ENCODE measurements around the gene SKAP1.
A peak's percentile ranks its signal among the peaks of the same experiment; 100 is the strongest.
"Not testable (repeated sequence)": the region's sequence is repeated elsewhere in the genome, so short reads cannot be mapped to it uniquely, and the experiment has no call there.

SKAP1 gene

DNA sequence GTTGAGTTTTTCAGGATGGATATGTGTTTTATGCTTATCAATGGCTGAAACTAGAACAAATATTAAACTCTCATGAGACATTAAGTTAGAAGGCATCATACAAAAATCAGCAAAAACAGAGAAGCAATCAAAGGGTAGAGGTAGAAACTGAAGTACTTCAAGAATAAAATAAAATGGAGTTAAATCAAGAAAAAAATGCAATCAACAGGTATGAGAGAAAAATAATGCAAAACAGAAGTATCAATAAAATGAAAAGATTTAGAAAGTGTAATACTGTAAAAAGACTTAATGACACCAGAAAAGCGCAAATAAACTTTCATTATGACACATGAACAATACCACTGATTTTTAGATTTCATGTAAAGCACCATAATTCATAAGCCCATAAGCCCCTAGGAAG, 112.3 kb downstream of the SKAP1 start:
- no peak for DNase-seq (ENCODE audit: low read depth)

DNA sequence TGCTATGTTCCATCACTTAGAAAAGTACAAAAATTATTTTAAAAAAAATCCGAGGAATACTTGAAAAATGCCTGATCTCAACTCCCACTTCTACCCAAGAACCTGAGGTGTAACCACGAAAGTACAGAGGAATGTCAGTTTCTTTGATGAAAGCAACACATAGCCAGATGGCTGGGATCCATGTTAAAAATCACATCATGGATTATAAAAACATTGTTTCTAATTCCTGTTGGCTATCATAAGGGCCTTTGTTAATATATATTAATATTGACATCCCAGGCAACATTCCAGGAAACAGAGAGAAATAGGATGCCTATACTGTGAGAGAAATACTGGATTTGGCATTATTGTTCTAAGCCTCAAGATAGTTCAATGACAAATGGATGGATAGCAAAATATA, 115.3 kb downstream of the SKAP1 start:
- DNase-seq (ENCODE audit: low read depth), result no peak

DNA sequence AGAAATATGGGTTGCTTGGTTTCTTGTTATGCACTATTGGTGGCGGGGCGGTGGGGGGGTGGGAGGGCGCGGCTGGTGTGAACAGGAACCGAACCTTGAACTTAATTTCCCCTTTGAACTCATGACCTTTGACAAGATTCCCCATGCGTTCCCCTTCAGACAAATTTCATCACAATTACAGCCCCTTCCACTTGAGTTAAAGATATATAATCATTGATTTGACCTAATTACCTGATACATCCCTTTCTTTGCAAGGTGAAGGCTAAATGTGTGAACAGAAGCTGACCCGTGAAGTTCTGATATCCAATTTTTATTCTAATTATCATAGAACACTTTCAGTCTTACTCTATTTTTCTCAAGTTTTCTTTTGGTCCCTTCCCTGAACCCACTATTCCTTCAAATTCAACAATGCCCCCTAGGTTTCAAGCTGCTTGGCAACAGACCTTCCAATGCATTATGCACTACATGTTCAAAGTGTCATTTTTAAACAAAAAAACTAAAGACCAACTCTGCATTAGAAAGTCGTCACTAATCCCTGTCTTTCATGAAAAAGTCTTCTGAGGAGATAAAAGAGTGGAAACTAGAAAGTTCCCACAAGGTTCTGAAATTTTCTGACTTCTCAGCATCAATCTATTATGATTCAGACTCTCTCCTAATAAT, 116.8 kb downstream of the SKAP1 start:
- DNase-seq (ENCODE audit: low read depth), result no peak

DNA sequence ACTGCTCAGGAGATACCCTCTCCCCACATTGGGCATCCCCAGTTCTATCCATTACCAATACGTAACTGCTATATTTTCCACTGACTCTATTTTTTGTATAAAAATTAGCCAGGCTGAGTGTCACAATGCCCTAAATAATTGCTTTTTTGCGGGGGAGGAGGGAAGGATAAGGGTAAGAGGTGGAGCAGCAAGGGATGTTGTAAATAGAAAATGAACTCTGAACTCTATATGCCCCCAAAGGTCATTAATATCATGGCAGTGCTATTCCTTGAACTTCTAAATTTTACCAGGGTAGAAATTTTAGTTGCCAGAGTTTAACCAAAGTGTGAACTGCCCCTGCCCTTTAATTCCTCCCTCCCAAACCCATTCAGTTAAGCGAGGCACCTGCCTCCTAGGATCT, 118.7 kb downstream of the SKAP1 start:
- no peak for DNase-seq (ENCODE audit: low read depth)

DNA sequence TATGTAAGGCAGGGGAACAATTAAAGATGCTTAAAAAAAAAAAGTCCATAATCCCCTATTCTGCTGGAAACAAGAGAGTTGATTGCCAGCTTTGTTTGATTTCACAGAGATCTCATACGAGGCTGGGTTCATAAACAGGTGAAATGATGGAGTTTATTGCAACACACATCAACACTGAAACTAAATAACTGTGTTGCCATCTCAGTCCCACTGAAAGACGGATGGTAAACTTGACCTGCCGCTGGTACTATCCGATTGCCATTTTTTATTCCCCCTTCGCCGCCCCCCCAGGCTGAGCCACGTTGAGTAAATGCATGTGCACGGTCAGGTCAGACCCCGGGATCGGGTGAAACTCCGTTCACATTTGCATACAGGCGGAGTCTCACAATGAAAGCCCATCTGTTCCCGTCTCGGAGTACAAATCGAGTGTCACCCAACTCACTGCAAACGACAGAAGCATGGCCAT, 119.2 kb downstream of the SKAP1 start:
- DNase-seq (ENCODE audit: low read depth), result no peak

DNA sequence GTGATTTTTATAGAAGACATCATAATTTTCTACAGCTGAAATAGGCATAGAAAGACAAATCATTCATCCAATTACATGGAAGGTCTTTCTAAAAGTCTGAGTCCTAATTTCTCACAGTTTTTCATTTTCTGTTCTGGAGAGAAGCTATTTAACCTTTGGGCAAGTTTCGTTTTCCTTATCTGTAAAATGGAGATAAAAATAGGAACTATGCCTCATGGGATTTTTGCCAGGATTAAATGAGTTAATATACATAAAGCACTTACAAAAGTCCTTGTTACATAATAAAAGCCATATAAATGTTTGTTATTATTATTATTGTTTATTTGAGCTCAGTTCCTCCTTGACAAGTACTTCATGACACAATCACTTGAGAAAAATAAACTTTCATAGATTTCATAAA, 121.4 kb downstream of the SKAP1 start:
- no peak for DNase-seq (ENCODE audit: low read depth)

DNA sequence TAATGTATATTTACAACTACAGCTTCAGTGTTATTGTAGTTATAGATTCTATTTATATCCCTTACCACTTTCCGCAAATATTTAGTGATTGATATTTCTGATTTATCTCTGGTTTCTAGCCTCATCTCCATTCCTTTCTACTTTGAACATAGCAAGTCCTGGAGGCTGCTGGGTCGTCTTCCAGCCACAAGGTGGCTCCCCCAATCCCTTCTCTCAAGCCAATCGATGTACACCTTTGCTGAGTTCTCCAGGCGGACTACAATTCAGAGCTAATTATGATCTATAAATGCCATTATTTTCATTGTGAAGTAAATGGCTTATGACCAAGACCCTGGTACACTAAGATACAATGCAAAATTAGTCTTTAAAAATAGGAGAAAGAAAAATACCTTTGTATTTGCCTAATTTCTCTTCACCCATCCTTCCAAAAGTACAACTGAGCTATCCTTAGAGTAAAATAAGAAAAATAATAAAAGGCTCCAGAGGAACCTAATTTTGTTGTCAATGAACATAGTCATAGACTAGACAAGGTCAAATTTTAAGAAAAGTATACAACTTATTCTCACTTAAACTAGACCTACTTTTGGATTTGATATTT, 122.1 kb downstream of the SKAP1 start:
- peak; percentile 10 for DNase-seq (ENCODE audit: low read depth)

DNA sequence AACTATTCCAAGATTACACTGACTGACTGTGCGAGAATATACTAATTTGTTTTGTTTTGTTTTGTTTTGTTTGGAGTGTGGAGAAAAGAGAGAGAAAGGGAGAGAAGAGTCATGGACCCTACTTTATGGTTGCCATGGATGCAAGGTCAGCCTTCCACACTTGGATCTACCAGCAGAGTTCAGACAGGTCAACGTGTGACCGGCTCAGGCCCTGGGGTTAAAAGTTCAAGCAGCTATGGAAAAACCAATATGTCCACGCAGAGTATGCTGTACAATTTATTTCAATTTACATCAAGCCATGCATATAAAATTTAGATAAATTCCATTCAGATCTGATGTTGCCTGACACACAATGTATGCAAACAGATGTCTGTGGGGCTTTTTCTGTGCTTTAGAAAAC, 122.8 kb downstream of the SKAP1 start:
- no peak for DNase-seq (ENCODE audit: low read depth)

DNA sequence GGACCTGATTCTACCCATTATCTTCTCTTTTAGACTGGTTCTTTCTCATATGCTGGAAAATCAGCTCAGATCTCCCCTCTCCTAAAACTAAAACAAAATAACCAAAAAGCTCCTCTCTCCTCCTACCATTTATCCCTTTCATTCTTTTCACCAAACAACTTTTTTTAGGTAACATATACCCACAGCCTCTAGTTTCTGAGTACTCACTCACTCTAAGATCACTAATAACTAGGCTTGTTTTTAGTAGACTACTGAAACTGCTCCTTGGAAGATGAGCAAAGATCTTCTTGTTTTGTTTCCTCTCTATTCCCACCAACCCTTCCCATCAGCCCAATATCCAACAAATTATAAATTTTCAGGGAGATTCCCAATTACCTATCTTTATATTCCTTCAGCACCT, 129.0 kb downstream of the SKAP1 start:
- DNase-seq (ENCODE audit: low read depth), result no peak

DNA sequence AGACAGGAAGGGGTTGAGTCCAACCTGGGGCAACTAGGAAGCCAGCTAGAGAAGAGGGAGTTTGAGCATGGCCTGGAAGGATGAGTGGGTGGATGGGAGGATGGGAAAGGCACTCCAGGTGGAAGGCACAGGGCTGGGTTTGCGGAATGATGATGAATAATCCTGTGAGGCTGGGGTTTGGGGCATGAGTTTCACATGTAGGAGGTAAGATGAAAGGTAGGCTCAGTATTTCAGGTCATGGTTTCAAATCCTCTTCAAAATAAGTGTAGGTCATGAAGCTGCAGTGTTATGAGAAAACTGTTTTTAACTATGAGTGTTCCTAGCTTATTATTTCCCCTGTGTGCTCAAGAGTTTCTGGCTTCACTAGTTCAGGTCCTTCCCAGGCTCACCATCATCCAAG, 130.3 kb downstream of the SKAP1 start:
- no peak for DNase-seq (ENCODE audit: low read depth)

DNA sequence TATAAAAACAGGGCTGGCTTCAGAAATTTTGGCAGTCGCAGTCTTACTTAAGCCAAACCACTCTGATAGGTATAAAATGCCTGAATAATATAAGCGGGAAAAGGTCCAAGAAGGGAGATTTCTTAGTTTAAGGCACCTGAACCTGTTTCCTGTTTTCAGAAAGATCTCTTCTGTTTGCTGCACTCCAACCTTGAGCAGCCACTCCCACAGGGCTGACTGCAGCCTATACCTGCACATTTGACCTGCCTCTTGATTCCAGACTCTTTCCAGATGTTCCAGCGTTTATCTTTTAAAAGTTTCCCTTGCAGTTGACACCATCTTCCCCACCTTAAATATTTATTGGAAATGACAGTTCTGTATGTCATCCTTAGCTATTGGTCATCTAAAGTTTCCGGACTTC, 132.2 kb downstream of the SKAP1 start:
- DNase-seq (ENCODE audit: low read depth), result no peak

DNA sequence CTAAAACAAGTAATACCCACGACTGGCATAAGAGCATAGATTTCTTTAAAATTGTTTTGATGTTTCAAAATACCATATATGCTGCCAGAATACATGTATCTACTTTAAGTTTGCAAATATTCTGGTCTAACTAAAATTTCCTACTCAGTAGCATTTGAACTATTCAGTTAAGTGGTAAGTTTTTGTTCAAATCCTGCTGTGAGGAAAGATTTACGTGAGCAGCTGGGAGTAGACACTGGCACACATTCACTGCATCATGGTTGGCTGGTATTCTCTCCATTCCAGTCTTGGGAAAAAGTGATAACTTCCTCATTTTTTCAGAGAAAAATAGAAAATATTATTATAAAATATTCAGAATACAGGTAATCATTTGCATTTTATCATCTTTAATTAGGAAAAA, 133.6 kb downstream of the SKAP1 start:
- DNase-seq (ENCODE audit: low read depth), result no peak

DNA sequence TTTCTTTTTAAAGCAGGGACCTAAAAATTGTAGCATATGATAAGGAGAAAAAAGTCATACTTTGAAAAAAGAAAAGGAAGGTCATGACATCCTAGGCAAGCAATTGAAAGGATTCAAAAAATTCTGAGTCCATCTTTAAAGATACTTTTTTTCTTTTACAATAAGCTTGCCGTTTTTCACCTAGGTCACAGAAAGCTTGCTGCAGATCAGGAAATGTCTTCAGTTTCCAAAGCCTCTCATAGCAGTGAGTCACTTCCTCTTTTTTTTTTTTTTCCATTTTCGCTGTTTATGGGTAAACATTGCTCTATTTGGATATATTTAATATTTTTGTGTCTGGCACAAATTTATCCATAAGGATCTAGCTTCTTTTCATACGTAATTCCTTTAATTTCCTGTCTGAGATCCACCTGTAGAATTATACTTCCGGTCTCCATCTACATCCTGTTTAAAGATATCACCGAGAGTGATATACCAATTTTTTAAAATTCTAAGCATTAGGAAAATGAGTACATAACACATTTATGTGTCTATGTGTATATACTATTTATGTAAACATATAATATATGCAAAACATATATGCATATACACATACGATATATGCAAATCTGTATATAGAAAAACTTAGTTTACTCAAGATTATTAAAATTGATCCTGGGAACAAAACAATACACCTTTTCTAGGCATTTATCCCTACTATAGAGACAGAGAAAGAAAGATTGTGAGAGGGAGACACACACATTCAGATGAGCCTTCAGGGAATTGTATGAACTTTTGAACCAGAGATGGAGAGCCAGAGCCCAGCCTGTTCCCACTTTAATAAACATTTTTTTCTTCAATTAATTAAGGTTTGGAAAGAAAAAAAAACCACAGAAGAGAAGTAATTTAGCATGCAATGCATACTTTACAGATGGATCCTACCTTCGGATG, 134.4 kb downstream of the SKAP1 start:
- DNase-seq (ENCODE audit: low read depth), result no peak

DNA sequence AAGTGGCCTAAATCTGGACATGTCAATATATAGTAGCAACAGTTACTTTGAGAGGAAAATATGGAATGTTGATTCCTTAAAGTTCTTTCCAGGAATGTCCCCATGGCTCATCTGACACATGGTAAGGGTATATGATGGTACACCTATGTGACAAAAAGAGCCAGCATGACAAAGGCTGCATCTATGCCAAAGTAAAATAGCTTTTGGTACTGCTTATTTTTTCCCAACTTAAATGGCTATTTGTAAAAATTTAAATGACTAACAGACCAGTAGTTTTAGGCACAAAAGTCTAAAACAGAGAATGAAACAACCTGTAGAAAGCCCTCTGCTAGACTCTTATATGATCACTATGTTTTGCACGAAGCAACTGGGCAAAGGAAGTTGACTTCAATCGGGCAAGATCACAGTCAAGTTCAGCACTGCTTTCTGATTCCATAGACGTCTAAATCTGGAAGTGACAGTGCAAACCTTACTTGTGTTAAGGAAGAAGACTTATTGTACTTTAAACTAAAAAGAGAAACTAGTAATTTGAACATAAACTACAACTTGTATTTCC, 135.1 kb downstream of the SKAP1 start:
- no peak for DNase-seq (ENCODE audit: low read depth)

DNA sequence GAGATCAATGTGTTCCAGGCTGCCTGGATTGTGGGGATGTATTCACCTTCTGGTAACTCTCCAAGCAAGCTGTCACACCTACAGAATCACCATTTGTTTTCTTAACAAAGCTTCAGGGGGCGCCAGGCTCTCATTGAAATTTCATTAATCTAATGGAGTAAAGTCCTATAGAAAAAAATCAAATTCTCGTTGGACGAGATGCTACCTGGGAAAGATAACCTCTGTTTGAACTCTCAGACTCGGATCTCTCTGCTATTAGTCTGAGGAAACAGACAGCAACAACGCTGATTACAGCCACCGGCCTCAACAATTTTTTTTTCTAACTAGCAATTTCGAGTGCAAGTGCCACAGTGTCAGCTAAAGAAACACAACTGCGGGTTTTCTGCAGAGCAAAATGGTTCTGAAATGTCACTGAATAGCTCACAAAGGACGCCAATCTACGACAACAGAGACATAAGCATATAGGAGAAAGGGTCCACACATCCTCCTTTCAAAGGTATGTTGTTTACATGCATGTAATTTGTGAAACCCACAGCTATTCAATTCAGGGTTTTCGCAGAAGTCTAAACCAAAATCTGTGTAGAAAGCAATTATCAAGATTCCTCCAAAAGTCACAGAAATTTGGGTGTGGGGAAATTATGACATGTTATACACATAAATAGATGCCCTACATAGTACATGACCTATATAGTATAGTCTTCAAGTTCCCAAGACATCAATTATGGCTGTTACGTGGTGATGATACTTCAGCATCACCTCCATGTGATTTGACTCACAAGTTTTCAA, 135.8 kb downstream of the SKAP1 start:
- DNase-seq (ENCODE audit: low read depth), result no peak

DNA sequence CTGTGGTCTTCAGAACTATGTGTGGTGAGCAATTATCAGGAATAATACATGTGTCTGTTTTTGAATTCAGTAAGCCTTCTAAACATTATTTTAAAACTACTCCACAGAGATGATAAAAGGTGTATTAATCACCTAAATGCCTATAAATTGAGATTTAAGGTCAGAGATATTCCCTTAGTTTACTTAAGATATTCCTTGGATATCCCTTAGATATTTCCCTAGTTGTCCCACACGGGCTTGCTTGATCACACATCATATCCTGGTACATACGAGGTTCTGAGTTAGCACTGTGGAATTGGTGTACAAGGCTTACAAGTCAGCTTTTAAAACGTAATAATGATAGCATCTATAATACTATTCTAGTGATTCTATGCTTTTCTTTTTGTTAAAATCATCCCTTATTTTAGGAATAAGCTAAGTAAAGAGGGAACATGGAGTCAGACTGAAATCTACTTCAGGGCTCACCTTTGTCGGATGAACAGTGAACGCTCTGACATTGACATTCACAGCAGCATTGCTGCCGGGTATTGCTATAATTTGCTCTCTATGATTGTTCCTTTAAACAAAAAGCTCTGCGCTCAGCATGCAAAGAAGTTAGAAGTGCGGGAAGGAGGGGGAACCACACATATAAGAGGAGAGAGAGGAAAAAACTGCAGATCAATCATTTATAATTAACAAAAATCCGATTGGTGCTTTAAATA, 136.5 kb downstream of the SKAP1 start:
- DNase-seq (ENCODE audit: low read depth), result no peak

DNA sequence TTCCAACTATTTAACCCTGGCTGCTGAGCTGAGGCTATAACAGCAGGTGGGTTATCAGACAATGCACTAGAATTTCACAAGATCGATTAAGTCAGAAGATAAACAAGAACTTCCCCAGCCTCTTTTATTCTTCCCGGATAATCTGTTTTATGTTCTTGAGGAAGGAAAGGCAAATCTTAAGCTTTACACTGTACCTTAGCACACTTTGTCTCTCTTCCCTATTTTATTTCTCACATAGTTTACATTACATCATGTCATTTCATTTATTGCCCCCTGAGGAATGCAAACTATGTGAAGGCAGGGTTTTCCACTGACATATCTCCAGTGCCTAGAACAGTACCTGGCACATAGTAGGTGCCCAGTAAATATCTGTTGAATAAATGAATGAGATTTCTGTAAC, 139.6 kb downstream of the SKAP1 start:
- DNase-seq (ENCODE audit: low read depth), result no peak

DNA sequence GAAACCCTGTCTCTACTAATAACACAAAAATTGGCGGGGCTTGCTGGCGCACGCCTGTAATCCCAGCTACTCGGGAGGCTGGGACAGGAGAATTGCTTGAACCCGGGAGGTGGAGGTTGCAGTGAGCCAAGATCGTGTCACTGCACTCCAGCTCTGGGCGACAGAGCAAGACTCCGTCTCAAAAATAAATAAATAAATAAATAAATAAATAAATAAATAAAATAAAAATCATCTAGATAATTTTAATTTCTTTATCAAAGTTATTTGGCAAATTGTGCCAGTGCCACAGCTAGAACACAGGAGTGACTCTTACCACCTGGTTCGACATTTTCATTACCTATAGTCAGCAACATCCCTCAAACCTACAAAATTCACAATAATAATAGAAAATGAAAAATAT, 143.1 kb downstream of the SKAP1 start:
- DNase-seq (ENCODE audit: low read depth), result not testable (repeated sequence)

DNA sequence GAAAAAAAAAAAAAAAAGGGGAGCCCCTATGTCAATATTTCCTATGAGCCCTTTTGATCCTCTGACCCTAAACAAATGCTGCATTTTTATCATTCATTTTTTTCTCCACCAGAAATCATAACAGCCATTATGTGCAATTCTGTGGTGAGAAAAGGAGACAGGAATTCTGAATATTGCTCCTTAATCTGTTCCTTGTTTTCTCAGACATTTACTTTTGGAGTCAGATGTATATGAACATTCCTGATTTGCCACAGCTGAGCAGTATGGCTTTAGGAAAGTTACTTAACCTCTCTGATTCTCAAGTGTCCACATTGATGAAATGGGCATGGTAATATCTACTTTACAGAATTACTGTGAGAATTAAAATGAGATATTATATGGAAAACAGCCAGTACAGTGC, 144.4 kb downstream of the SKAP1 start:
- DNase-seq (ENCODE audit: low read depth), result no peak

DNA sequence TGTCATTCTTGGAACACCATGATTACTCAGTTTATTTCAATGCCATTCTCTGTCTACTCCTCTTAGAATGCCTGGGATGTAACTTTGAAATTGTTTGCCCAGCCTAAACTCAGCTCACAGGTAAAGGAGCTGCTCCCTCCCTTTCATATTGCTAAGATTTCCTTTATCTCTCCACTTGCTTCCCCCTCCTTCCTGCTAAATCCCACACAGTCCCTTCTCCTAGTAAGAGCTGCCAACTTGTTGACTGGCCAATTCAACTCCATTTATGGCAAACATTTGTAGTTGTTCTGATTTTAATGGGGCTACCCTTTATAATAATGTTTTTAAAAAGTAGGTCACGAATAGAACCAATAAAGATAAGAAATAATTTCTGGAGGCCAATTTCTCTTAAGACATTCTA, 146.1 kb downstream of the SKAP1 start:
- DNase-seq (ENCODE audit: low read depth), result no peak

DNA sequence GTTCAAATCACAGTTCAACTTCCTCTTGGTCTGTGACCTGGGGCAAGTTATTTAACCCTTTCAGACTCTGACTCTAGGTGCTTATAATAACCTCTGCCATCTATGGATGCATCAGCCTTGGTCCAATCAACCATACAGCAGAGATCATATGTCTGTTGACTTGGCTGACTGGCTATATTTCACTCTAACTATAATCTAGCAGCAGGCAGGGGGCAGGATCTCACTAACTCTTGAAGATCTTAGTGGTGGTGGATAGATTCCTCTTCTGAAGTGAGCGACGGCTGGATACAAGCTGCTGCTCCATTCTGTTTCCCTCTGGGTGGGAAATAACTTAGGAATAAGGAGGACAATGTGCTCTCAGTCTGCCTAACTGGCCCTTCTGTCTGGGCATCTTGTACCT, 146.6 kb downstream of the SKAP1 start:
- no peak for DNase-seq (ENCODE audit: low read depth)

All from GM04503 (cell line).